HG02840 (cell line): ENCODE measurements around the gene ADCY7.

Experiments used
- ATAC-seq: cut with Tn5 transposase; IDR thresholded peaks from one replicate; pipeline ENCODE4 v1.9.1; 2021; ENCODE audit warnings: mild to moderate bottlenecking, moderate library complexity, moderate number of reproducible peaks; ENCODE audit not compliant: unreplicated experiment, low FRiP score

ADCY7 gene

DNA sequence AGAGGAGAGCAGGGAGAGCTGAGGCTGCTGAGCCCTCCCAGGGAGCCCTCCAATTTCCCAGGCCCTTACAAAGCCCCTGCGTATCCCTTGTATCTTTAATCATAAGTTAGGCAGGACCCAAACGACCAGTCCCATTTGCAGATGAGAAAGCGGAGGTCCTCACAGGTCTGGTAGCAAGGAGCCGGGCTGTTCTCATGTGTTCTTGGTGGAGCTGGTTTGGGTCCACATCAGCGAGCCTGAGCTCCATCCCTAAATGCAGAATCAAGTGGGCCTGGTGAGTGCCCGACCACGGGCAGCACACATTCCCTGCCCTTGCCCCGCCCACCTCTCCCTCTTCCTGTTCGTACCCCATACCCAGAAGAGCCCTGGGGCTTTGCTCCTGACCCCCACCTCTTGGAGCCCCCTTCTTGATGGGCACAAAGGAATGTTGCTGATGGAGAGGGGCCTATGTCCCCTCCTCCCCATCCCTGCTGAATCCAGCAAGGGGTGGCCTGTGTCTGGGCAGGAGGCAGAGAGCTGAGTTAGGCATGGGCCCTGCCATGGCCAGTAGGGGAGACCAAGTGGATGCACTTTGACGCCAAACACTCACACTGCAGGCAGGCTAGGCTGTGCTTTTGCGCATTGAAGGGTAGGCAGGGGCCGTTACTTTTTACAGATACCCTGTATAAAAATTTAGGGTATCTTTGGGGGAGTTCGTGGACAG is 18.3 kb upstream of the ADCY7 start:
- no peak for ATAC-seq

DNA sequence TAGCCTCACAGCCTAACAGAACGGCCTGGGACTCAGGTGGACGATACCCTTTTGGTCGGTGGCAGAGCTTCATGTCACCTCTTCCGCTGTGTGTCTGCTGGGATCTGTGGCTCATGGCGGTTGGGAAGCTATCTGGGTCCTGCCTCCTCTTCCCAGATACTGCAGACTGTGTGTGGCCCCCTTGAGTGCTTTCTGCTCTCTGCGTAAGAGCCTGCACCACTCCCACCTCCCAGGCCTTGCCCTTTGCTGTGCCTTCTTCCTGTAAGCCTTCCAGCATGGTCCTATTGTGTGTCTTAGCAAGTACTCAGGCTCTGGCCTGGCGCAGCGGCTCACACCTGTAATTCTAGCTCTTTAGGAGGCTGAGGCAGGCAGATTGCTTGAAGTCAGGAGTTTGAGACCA is 17.5 kb upstream of the ADCY7 start:
- no peak for ATAC-seq

DNA sequence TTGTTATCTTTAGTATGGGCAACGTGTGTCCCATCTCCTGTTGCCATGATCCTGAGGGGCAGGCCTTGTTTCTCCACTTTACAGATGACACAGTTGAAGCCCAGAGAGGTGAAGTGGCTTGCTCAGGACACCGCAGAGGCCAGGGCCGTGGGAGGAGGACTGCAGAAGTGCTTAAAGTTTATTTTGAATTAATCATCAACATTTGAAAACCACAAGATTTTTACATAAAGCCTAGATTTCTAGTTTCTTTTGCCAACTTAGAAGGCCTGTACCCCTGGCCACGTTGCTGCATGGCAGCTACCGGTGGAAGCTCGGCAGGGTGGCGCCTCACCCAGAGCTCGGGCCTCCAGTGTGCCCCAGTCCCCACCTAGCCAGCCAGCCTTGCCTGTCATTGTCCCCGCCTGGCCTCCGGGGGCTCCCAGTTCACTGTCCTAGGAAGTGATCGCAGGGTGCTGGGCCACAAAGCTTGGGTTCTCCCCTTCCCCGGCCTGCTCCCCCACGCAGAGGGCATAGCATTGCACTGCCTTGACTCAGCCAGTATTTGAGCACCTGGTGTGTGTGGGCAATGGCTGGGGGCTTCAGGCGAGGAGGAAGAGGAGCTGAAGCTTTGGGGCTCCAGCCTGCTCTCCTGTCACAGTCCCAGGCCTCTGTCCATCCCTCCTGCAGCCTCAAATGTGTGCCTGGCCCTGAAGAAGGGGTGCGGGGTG is 14.8 kb upstream of the ADCY7 start:
- ATAC-seq, result no peak

DNA sequence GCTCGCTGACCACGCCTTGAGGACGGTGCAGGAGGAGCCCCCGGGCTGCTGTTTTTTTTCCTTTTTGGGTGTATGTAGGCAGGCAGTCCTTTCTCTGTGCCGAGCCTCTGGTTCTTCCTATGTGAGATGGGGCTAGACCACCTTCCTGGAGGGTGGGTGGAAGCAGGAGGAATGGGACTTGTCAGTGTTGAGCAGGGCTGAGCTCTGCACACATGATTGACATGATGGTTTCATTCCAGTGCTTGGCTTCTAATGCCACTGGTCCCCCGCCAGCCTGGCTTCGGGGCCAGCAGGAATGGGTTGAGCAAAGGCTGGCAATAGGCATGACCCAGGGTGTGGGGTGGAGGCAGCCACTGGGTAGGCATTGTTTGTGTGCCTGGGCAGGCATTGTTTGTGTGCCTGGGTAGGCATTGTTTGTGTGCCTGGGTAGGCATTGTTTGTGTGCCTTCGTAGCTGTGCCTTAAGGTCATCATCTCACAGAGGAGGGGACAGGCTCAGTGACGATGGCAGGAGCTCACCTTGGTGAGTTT is 14.2 kb upstream of the ADCY7 start:
- no peak for ATAC-seq

DNA sequence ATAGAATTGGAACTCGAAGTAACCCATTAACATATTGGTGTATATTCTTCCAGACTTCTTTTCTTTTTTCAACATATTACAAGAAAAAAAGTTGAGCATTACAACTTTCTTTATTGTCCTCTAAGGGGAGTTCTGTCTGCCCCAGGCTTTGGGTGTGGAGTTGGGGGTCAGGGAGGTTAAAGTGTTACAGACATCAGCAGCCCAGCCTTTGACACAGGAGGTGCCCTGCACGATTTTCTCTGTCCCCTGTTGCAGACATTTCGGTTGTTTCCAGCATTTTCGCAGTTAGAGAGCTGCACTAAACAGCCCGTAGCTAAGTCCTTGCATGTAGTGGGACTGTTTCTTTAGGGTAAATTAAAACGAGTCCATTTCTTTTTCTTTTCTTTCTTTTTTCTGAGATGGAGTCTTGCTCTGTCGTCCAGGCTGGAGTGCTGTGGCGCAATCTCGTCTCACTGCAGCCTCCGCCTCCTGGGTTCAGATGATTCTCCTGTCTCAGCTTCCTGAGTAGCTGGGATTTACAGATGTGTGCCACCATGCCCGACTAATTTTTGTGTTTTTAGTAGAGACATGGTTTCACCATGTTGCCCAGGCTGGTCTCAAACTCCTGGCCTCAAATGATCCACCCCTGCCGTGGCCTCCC is 13.4 kb upstream of the ADCY7 start:
- no peak for ATAC-seq

DNA sequence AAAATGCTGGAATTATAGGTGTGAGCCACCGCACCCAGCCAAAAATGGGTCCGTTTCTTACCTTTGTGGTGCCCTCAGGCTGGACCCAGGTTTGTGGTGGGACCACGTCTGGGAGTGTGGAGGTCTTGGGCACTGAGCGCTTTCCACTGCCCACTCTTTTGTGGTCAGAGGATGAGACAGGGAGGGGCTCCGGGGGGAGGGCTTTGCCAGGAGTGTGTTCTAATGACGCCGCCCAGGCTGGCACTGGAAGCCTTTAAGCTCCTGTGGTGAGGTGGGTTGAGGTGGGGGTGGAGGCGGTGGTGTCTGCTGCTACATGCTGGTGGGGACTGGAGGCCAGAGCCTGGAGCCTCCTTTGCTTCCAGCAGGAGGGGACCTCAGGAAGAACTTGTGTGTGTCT is 12.8 kb upstream of the ADCY7 start:
- ATAC-seq, result no peak

DNA sequence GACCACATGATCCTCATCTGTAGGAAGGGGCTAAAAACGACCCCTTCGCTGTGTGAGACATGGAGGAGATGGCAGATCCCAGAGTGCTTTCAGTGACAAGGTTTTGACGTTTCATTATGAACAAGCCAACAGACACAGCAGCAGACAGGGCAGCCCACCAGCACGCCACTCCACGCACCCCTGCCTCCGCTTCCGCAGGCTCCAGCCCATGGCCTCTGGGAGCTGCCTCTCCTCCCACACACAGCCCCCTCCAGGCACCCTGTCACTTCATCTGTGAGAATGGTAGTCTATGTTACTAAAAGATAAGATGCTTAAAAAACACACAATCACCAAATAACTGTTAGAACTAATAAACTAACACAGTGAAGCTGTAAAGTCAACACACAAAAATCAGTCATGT is 12.3 kb upstream of the ADCY7 start:
- no peak for ATAC-seq

DNA sequence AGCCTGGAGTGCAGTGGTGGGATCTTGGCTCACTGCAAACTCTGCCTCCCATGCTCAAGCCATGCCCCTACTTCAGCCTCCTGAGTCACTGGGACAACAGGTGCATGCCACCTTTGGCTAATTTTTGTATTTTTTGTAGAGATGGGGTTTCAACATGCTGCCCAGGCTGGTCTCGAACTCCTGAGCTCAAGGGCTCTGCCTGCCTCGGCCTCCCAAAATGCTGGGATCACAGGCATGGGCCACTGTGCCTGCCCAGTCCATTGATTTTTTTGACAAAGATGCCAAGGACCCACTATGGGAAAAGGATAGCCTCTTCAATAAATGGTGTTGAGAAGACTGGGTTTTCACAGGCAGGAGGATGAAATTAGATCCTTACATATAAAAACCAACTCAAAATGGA is 10.8 kb upstream of the ADCY7 start:
- no peak for ATAC-seq

DNA sequence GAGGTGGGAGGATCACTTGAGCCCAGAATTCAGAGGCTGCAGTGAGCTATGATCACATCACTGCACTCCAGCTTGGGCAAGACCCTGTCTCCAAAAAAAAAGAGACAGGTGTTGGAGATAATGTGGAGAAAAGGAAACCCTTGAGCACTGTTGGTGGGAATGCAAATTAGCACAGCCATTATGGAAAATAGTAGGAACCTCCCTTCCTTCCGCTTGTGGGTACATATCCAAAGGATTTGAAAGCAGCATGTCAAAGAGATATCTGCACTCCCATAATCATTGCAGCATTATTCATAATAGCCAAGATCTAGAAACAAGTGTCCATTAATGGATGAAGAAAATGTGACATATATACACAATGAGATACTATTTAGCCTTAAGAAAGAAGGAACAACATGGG is 9.7 kb upstream of the ADCY7 start:
- no peak for ATAC-seq

DNA sequence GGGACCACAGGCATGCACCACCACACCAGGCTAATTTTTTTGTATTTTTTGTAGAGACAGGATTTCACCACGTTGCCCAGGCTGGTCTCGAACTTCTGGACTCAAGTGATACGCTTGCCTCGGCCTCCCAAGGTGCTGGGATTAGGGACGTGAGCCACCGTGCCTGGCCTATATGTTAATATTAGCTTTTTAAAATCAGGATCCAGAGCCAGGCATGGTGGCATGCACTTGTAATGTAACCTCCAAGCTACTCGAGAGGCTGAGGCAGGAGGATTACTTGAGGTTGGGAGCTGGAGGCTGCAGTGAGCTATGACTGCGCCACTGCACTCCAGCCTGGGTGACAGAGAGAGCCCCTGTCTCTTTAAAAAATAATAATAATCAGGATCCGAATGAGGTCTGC is 8.5 kb upstream of the ADCY7 start:
- no peak for ATAC-seq

DNA sequence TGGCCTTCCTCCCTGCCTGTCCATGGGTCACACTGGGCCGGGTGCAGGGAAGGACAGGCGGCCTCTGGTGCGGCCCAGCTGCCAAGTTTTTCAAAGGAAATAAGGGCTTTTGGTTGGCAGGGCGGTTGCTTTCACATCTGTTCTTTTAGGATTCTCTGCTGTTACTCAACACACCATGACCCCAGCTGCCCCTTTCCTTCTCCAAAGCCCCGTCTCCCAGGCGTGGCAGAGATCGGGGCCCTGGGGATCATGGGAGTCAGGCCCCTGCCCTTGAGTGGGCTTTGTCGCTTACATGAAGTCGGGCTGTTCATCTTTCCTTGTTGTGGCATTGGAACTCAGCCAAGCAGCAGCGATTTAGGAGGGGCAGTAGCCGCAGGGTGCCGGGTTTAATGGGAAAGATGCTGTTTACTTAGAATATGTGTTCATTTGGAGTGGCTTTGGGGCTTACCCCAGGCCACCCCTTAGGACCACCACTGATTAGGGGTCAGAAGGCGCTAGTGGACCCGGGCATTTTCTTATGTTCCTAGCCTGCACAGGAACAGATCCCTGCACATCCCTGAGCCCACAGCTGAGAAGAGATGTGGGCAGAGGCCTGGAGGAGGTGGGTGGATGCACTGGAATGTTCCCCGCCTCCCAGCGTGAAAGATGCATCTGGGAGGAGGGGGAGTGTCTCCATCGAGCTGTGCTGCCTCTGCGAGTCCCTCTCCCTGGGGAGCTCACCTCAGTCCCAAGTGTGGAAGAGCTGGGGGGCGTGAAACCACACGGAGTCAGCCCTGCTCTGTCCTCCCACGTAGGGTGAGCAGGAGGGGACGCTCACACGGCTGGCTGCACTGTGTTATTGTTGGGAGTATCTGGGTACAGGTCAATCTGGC is 6.8 kb upstream of the ADCY7 start:
- ATAC-seq, result no peak

DNA sequence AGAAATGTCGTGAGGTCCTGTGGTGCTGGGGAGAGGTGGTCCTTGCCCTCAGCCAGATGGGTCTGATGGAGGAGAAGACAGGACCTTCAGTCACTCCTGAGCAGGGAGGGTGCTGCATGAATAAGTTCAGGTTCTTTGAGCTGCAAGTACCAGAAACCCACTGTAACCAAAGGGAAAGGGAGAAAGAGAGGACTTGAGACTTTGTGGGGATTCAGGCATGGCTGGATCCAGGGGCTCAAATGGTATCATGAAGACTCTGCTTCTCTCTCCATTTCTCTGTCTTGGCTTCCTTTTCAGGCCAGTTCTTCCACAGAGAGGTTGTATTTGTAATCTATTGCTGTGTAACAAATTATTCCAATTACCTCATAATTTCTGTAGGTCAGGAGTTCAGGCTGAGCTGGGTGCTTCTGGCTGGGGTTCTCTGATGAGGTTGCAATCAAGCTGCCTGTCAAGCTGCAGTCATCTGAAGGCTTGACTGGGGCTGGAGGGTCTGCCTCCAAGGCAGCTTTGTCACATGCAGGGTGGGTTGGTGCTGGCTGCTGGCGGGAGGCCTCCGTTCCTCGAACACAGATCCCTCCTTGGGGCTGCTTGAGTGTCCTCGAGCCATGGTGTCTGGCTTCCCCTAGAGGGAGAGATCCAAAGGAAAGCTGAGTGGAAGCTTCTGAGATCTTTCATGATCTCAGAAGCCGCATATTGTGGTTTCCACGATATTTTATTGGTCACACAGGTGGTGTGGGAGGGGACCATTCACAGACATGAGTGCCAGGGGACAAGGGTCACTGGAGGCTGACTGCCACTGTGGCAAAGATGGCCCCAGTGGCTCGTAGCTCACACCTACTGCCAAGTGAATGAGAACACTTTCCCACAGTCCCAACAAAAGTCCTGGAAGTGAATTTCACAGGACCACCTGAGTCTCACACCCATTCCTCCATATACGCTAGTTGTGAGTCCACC is 5.9 kb upstream of the ADCY7 start:
- no peak for ATAC-seq

DNA sequence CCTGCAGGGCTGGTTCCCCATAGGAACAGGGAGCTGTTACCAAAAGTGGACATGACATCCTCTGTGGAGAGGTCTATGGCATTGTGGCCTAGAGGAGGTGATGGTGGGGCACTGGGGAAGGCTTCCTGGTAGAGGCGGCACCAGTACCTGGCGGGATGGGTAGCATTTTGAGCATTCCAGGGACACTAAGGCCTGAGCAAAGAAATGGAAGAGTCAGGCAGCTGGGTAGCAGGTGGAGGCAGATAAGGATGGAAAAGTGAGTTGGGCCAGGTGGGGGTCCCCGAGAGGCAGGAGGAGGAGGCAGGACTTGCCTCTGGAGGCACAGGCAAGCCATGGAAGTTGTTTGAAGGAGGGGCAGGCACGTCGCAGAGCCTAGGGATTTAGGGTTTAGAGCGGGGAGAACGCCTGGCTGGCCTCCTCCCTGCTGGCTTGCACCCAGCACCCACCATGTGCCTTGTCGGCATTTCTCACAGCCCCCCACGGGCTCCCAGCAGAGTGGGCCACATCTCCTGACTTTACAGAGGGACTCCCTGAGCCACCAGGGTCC is 5.1 kb upstream of the ADCY7 start:
- no peak for ATAC-seq

DNA sequence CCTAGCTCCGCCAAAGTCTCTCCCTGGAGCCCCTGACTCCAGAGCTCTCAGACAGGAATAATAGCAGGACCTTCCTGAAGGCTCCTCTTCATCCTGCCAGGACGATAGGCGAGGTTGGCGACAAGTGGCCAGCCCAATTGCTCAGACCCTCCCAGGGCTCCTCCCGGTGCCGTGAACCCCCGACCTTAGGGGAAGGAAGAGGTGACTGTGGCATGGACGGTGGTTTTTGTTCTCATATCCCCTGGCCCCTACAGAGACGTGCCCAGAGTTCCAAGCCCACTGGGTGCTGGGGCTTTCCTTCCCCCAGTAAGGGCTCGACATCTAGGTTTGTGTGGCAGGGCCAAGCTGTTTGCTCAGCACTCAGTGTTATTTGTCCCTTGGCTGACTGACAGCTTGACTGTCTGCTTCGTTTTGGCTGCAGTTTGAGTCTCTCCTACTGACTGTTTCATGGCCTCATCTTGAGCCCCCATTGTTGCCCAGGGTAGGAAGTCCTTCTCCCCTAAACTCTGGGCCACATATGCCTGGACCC is 4.6 kb upstream of the ADCY7 start:
- ATAC-seq, result no peak

DNA sequence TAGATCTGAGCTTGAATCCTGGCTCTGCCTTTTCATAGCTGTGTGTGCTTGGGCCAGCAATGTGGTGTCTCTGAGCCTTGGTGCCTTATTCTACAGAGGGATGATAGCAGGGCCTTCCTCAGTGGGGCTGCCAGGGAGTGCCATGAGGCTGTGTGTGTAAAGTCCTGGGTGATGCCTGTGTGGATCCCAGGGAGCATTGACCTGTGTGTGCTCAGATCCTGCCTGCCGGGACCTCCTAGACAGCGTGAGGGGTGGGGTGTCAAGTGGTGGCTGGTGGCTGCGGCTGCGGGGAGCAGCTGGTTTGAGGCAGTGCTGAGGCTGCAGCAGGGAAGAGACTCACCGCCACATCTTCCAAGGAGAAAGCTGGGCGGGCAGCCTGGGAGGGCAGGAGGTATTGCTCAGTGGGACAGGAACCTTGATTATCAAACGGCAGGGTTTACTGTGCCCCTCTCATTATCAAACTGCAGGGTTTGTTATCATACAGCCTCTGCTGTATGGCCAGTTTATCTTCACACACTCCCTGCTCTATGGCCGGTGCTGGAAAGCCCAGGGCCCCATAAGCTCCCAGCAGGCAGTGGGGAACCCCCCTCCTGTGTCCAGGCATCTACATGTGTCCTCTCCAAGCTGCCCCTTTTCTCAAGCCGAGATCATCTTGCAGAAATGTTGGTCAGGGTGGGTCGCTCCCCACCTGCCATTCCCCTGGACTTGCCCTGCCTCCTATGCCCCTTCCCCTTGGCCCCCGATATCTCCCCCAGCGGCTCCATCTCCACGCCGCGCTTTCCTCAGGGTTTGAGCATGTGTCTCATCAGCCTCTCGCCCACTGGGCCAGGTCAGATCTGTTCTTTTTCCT is 3.1 kb upstream of the ADCY7 start:
- no peak for ATAC-seq

DNA sequence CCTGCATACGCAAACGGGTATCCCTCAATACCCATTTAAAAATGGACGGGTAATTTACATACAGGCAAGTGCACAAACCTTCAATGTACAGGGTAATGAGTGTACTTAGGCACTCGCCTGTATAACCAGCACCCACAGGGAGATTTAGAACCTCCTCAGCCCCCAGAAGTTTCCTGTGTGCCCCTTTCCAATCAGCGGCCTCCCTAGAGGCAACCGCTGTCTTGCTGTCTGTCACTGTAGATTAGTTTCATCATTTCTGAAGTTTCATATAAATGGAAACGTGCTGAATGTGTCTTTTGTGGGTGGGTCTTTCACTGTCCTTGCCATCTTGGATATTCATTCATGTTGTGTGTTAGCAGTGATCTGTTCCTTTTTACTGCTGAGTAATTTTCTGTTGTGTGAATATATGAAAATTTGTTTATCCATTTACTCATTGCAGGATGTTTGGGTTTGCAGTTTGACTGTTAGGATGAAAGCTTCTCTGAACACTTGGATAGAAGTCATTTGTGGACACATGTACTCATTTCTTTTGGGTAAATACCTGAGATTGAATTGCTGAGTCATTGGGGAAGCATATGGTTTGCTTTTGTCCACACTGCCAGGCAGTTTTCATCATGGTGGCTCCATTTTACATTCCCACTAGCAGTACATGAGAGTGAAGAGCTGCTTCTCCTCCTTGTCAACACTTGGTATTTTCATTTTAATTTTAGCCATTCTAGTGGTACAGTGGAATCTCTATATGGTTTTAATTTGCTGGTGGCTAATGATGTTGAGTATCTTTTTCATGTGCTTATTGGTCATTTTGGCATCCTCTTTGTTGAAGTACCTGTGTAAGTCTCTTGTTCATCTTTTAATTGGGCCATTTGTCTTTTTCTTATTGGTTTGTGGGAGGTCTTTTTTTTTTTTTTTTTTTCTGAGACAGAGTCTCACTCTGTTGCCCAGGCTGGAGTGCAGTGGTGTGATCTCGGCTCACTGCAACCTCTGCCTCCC is 2.1 kb upstream of the ADCY7 start:
- ATAC-seq, result peak; percentile 42

DNA sequence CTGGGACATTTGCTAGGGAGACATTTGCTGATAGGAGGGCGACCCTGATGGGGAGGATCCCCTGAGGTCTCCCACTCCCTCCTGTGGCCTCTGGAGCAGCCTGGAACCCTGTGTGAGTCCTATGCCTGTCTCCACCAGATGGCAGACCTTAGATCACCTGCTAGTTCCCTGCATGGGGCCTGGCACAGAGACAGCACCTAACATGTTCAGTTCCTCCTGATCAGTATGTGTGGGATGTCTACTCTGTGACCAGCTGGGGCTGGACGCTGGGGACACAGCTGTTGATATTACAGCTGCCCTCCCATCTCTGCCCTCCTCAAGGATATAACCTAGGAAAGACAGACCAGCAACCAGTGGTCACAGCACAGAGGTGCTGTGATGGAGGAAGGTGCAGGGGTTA is 1.1 kb upstream of the ADCY7 start:
- no peak for ATAC-seq
